Smooth muscle cell (in vitro differentiated cells): Measurements from ENCODE around the gene POT1. TPM values are rescaled to one million over a fixed set of nuclear protein-coding genes. Genes with fewer than 3 reads are reported as not detected.

ENCODE experiments used
- DNase-seq: peaks from one replicate; lab custom pipeline; 2025; ENCODE audit not compliant: unreplicated experiment; lab: John Stamatoyannopoulos, UW
- H2AFZ ChIP-seq: fragments of 200-600 bp; sonication (generic); 2 replicates; pipeline ENCODE4 v1.6.0; 2016; ENCODE audit warnings: antibody characterized with exemption, low read depth, mild to moderate bottlenecking
- H3F3A ChIP-seq: fragments of 200-600 bp; sonication (generic); 2 replicates; pipeline ENCODE4 v1.6.0; 2017; ENCODE audit warnings: antibody characterized with exemption, low read depth
- H3K27ac ChIP-seq: fragments of 200-600 bp; sonication (generic); 2 replicates; pipeline ENCODE4 v1.5.1; 2016; ENCODE audit warnings: low read depth, mild to moderate bottlenecking
- H3K27me3 ChIP-seq: fragments of 200-600 bp; sonication (generic); 2 replicates; pipeline ENCODE4 v1.6.1; 2016; ENCODE audit warnings: low read depth, mild to moderate bottlenecking
- H3K36me3 ChIP-seq: fragments of 200-600 bp; sonication (generic); 2 replicates; pipeline ENCODE4 v1.5.1; 2016; ENCODE audit warnings: low read depth
- H3K4me1 ChIP-seq: fragments of 200-600 bp; sonication (generic); 2 replicates; pipeline ENCODE4 v1.5.1; 2016; ENCODE audit warnings: low read depth
- H3K4me2 ChIP-seq: fragments of 200-600 bp; sonication (generic); 2 replicates; pipeline ENCODE4 v1.6.0; 2016; ENCODE audit warnings: mild to moderate bottlenecking
- H3K4me3 ChIP-seq: fragments of 200-600 bp; sonication (generic); 2 replicates; pipeline ENCODE4 v1.5.1; 2016; ENCODE audit warnings: mild to moderate bottlenecking
- H3K79me2 ChIP-seq: fragments of 200-600 bp; sonication (generic); 2 replicates; pipeline ENCODE4 v1.6.0; 2016; ENCODE audit warnings: low read depth, mild to moderate bottlenecking
- H3K9ac ChIP-seq: fragments of 200-600 bp; sonication (generic); 2 replicates; pipeline ENCODE4 v1.6.0; 2016; ENCODE audit warnings: low read depth
- H3K9me3 ChIP-seq: fragments of 200-600 bp; sonication (generic); replicated peaks from 2 replicates; pipeline ENCODE4 v1.5.1; 2016; ENCODE audit warnings: low read depth
- H4K20me1 ChIP-seq: fragments of 200-600 bp; sonication (generic); 2 replicates; pipeline ENCODE4 v1.6.0; 2016; ENCODE audit warnings: low read depth
- CTCF ChIP-seq: fragments of 200-600 bp; sonication (generic); IDR thresholded peaks from 2 replicates; pipeline ENCODE4 v1.5.1; 2017; ENCODE audit warnings: borderline replicate concordance, mild to moderate bottlenecking, antibody characterized with exemption; ENCODE audit not compliant: insufficient read depth, poor library complexity, severe bottlenecking
- WGBS: methylation state at CpG from one replicate; pipeline ENCODE4 v1.1.7; 2016; ENCODE audit warnings: low lambda C conversion rate; 5-methylcytosine and 5-hydroxymethylcytosine counted together
- polyA plus RNA-seq: library from polyadenylated mRNA; unstranded; fragments of >200 nt; fragmentation: Nextera tagmentation; extraction: Ambion mirVana; gene quantifications from 2 replicates; pipeline ENCODE4 v1.2.1, GENCODE V29; 2016
- total RNA-seq: library from RNA; depleted of rRNA; stranded (reverse); fragments of >200 nt; gene quantifications from 2 replicates; pipeline ENCODE4 v1.2.3, GENCODE V29; 2014

The POT1 gene
- total and polyA plus RNA-seq, 2 experiments from 2014 or later = 12.2 to 35.5 TPM

GRCh38 chr7:124924906-124925305, 4.7 kb downstream of the POT1 start:
- no peaks in the 10 kb centered on the region for H3K9me3 ChIP-seq
- no peaks in the 10 kb centered on the region for H3F3A ChIP-seq
- H3K4me2 ChIP-seq = no peak overlapping the region
- no peak overlapping the region for H3K27ac ChIP-seq
- TF ChIP-seq CTCF = no peak
- no peak overlapping the region for H3K4me3 ChIP-seq
- peaks cover 46% of the 10 kb centered on the region for H4K20me1 ChIP-seq
- no peak overlapping the region for H3K9ac ChIP-seq
- H3K36me3 ChIP-seq = peaks cover 4% of the 10 kb centered on the region
- peaks cover 88% of the 10 kb centered on the region for H3K79me2 ChIP-seq
- H3K27me3 ChIP-seq = no peaks in the 10 kb centered on the region
- no peak for DNase-seq
- H2AFZ ChIP-seq = no peak overlapping the region
- peaks cover 7% of the 10 kb centered on the region for H3K4me1 ChIP-seq

GRCh38 chr7:124922200-124922599, 7.4 kb downstream of the POT1 start:
- no peaks in the 10 kb centered on the region for H3F3A ChIP-seq
- no peaks in the 10 kb centered on the region for H3K4me1 ChIP-seq
- no peak overlapping the region for H3K4me2 ChIP-seq
- H3K4me3 ChIP-seq = no peak overlapping the region
- no peak for DNase-seq
- H3K9ac ChIP-seq = no peak overlapping the region
- no peaks in the 10 kb centered on the region for H3K9me3 ChIP-seq
- H3K36me3 ChIP-seq = peaks cover 3% of the 10 kb centered on the region
- H2AFZ ChIP-seq = no peak overlapping the region
- H3K79me2 ChIP-seq = peaks cover 86% of the 10 kb centered on the region
- H4K20me1 ChIP-seq = peaks cover 64% of the 10 kb centered on the region
- no peaks in the 10 kb centered on the region for H3K27me3 ChIP-seq
- no peak for TF ChIP-seq CTCF
- H3K27ac ChIP-seq = no peak overlapping the region

GRCh38 chr7:124919841-124920240, 9.8 kb downstream of the POT1 start:
- no peaks in the 10 kb centered on the region for H3K36me3 ChIP-seq
- H3K9me3 ChIP-seq = no peaks in the 10 kb centered on the region
- peaks cover 67% of the 10 kb centered on the region for H3K79me2 ChIP-seq
- no peak overlapping the region for H3K4me2 ChIP-seq
- 95% methylated on average over 2 of the region's 2 CpGs for WGBS
- H3K27ac ChIP-seq = no peak overlapping the region
- H3K4me1 ChIP-seq = no peaks in the 10 kb centered on the region
- no peaks in the 10 kb centered on the region for H3K27me3 ChIP-seq
- H3K4me3 ChIP-seq = no peak overlapping the region
- no peak for TF ChIP-seq CTCF
- no peaks in the 10 kb centered on the region for H3F3A ChIP-seq
- H3K9ac ChIP-seq = no peak overlapping the region
- H2AFZ ChIP-seq = no peak overlapping the region
- DNase-seq = no peak
- H4K20me1 ChIP-seq = peaks cover 61% of the 10 kb centered on the region

GRCh38 chr7:124918662-124919061, 11.0 kb downstream of the POT1 start:
- H3K9me3 ChIP-seq = no peaks in the 10 kb centered on the region
- H4K20me1 ChIP-seq = peaks cover 56% of the 10 kb centered on the region
- no peak overlapping the region for H3K4me2 ChIP-seq
- H3K9ac ChIP-seq = no peak overlapping the region
- H3K27me3 ChIP-seq = no peaks in the 10 kb centered on the region
- TF ChIP-seq CTCF = no peak
- no peak overlapping the region for H2AFZ ChIP-seq
- no peaks in the 10 kb centered on the region for H3K36me3 ChIP-seq
- no peaks in the 10 kb centered on the region for H3F3A ChIP-seq
- 97% methylated on average over 3 of the region's 3 CpGs for WGBS
- H3K4me1 ChIP-seq = no peaks in the 10 kb centered on the region
- H3K79me2 ChIP-seq = peaks cover 56% of the 10 kb centered on the region
- no peak for DNase-seq
- H3K27ac ChIP-seq = no peak overlapping the region
- no peak overlapping the region for H3K4me3 ChIP-seq
